ENCODE data around the gene CNTFR. TPM values are rescaled to one million over a fixed set of nuclear protein-coding genes. Genes with fewer than 3 reads are reported as not detected.

CNTFR gene
- total and polyA plus RNA-seq, 5 experiments from 2014 or later, result not detected

GRCh38 chr9:34508463-34508862 lies 81.1 kb downstream of the CNTFR start:
- H3K4me3 Mint-ChIP-seq, result no peak overlapping the region

GRCh38 chr9:34507966-34508365 lies 81.6 kb downstream of the CNTFR start:
- Mint-ChIP-seq H3K9me3 (no peaks in the 10 kb centered on the region), H3K27ac (no peak overlapping the region), H3K4me3 (no peak overlapping the region), H3K36me3 (peaks cover 0 to 2% (median 0%) of the 10 kb centered on the region in 3 donors), H3K4me1 (peaks cover 0 to 5% (median 0%) of the 10 kb centered on the region in 4 donors), H3K27me3 (peaks cover 0 to 17% (median 4%) of the 10 kb centered on the region in 5 donors)
- no peak for DNase-seq
- ATAC-seq, result no peak
- POLR2A ChIA-PET, result interaction anchor here (0.5 kb wide), 1 partner anchor 466 kb away, joined by 3 read pairs; no protein-coding TSS in a partner anchor

More at GRCh38 chr9:34508463-34508862, 81.1 kb downstream of the CNTFR start:
- H3K9me3 Mint-ChIP-seq, result no peaks in the 10 kb centered on the region
- H3K27me3 Mint-ChIP-seq, result peaks cover 0 to 17% (median 4%) of the 10 kb centered on the region in 5 donors
- H3K36me3 Mint-ChIP-seq, result peaks cover 0 to 2% (median 0%) of the 10 kb centered on the region in 3 donors
- POLR2A ChIA-PET, result no interaction called here
- H3K4me1 Mint-ChIP-seq, result peaks cover 0 to 5% (median 0%) of the 10 kb centered on the region in 4 donors
- no peak overlapping the region for H3K27ac Mint-ChIP-seq
- no peak for ATAC-seq
- DNase-seq, result no peak

GRCh38 chr9:34507556-34507955 lies 82.0 kb downstream of the CNTFR start:
- DNase-seq (no peak), ATAC-seq (no peak)
- Mint-ChIP-seq H3K4me3 (no peak overlapping the region), H3K27ac (no peak overlapping the region), H3K36me3 (peaks cover 0 to 2% (median 0%) of the 10 kb centered on the region in 3 donors), H3K4me1 (peaks cover 0 to 5% (median 0%) of the 10 kb centered on the region in 4 donors), H3K9me3 (no peaks in the 10 kb centered on the region), H3K27me3 (peaks cover 0 to 17% (median 4%) of the 10 kb centered on the region in 5 donors)
- POLR2A ChIA-PET, result interaction anchor here (0.5 kb wide), 1 partner anchor 466 kb away, joined by 3 read pairs; no protein-coding TSS in a partner anchor

GRCh38 chr9:34506623-34507022 lies 82.9 kb downstream of the CNTFR start:
- POLR2A ChIA-PET, result no interaction called here
- H3K4me1 Mint-ChIP-seq, result peaks cover 0 to 4% (median 0%) of the 10 kb centered on the region in 4 donors
- H3K27me3 Mint-ChIP-seq, result peaks cover 0 to 17% (median 4%) of the 10 kb centered on the region in 5 donors
- ATAC-seq, result no peak
- no peaks in the 10 kb centered on the region for H3K9me3 Mint-ChIP-seq
- no peak for DNase-seq
- no peak overlapping the region for H3K4me3 Mint-ChIP-seq
- H3K27ac Mint-ChIP-seq, result no peak overlapping the region
- H3K36me3 Mint-ChIP-seq, result peaks cover 0 to 2% (median 0%) of the 10 kb centered on the region in 3 donors

GRCh38 chr9:34505370-34506120 lies 84.0 kb downstream of the CNTFR start:
- Mint-ChIP-seq H3K9me3 (no peaks in the 10 kb centered on the region), H3K4me3 (no peak overlapping the region)

GRCh38 chr9:34503406-34503805 lies 86.1 kb downstream of the CNTFR start:
- ATAC-seq (no peak), DNase-seq (peak in 1 of 10 donors; percentile 7)
- POLR2A ChIA-PET, result no interaction called here
- Mint-ChIP-seq H3K4me3 (no peak overlapping the region), H3K27me3 (peaks cover 2 to 31% (median 8%) of the 10 kb centered on the region in 5 donors), H3K36me3 (peaks cover 0 to 2% (median 0%) of the 10 kb centered on the region in 3 donors), H3K4me1 (peaks cover 0 to 2% (median 0%) of the 10 kb centered on the region in 4 donors), H3K27ac (no peak overlapping the region), H3K9me3 (no peaks in the 10 kb centered on the region)

More at GRCh38 chr9:34505370-34506120, 84.0 kb downstream of the CNTFR start:
- H3K36me3 Mint-ChIP-seq, result peaks cover 0 to 2% (median 0%) of the 10 kb centered on the region in 3 donors
- peaks cover 2 to 17% (median 4%) of the 10 kb centered on the region in 5 donors for H3K27me3 Mint-ChIP-seq
- H3K27ac Mint-ChIP-seq, result no peak overlapping the region
- peaks cover 0 to 3% (median under 1%) of the 10 kb centered on the region in 4 donors for H3K4me1 Mint-ChIP-seq
- ATAC-seq, result no peak
- DNase-seq, result no peak
- POLR2A ChIA-PET, result no interaction called here

GRCh38 chr9:34502891-34503290 lies 86.6 kb downstream of the CNTFR start:
- Mint-ChIP-seq H3K27me3 (peaks cover 2 to 31% (median 11%) of the 10 kb centered on the region in 5 donors), H3K4me3 (no peak overlapping the region)
- POLR2A ChIA-PET, result no interaction called here

GRCh38 chr9:34502471-34502870 lies 87.1 kb downstream of the CNTFR start:
- peak in 1 of 10 donors; percentile 61 for DNase-seq
- H3K9me3 Mint-ChIP-seq, result no peaks in the 10 kb centered on the region

More at GRCh38 chr9:34502891-34503290, 86.6 kb downstream of the CNTFR start:
- Mint-ChIP-seq H3K4me1 (peaks cover 0 to 2% (median 0%) of the 10 kb centered on the region in 4 donors), H3K27ac (no peak overlapping the region), H3K9me3 (no peaks in the 10 kb centered on the region), H3K36me3 (peaks cover 0 to 2% (median 0%) of the 10 kb centered on the region in 3 donors)
- DNase-seq, result peak in 1 of 10 donors; percentile 49
- no peak for ATAC-seq

GRCh38 chr9:34501889-34502425 lies 87.6 kb downstream of the CNTFR start:
- no peak for ATAC-seq

More at GRCh38 chr9:34502471-34502870, 87.1 kb downstream of the CNTFR start:
- peaks cover 0 to 2% (median 0%) of the 10 kb centered on the region in 4 donors for H3K4me1 Mint-ChIP-seq
- H3K36me3 Mint-ChIP-seq, result peaks cover 0 to 2% (median 0%) of the 10 kb centered on the region in 3 donors
- ATAC-seq, result no peak
- peaks cover 2 to 31% (median 12%) of the 10 kb centered on the region in 5 donors for H3K27me3 Mint-ChIP-seq
- POLR2A ChIA-PET, result no interaction called here
- no peak overlapping the region for H3K4me3 Mint-ChIP-seq
- no peak overlapping the region for H3K27ac Mint-ChIP-seq

More at GRCh38 chr9:34501889-34502425, 87.6 kb downstream of the CNTFR start:
- Mint-ChIP-seq H3K4me3 (no peak overlapping the region), H3K36me3 (peaks cover 0 to 2% (median 0%) of the 10 kb centered on the region in 3 donors), H3K4me1 (peaks cover 0 to 2% (median 0%) of the 10 kb centered on the region in 4 donors), H3K9me3 (no peaks in the 10 kb centered on the region), H3K27ac (no peak overlapping the region), H3K27me3 (peaks cover 4 to 31% (median 12%) of the 10 kb centered on the region in 5 donors)
- POLR2A ChIA-PET, result no interaction called here
- DNase-seq, result no peak

Other genes with a start within 250 kb of the CNTFR start
- gene MYORG, start 212.8 kb downstream of the CNTFR start, total RNA-seq, result 1 to 10 TPM; 1.2 to 1.5 TPM
- under 1 TPM; 0.17 to 0.39 (median 0.37) TPM for gene MYORG, start 212.8 kb downstream of the CNTFR start, polyA plus RNA-seq
- 10 to 100 TPM; 18.4 to 18.5 TPM for gene FAM219A, start 131.2 kb downstream of the CNTFR start, total RNA-seq
- gene FAM219A, start 131.2 kb downstream of the CNTFR start, polyA plus RNA-seq, result 1 to 10 TPM in 1 of 3 donors, under 1 TPM in 2; 0.59 to 1.1 (median 0.67) TPM
- gene DNAI1, start 130.9 kb downstream of the CNTFR start, total RNA-seq, result not detected
- gene DNAI1, start 130.9 kb downstream of the CNTFR start, polyA plus RNA-seq, result not detected
- gene ENHO, start 66.7 kb downstream of the CNTFR start, total RNA-seq, result under 1 TPM in 1 of 2 experiments, not detected in 1; 0.36 TPM
- gene ENHO, start 66.7 kb downstream of the CNTFR start, polyA plus RNA-seq, result under 1 TPM; 0.19 to 0.24 (median 0.21) TPM
- gene RPP25L, start 22.4 kb upstream of the CNTFR start, total RNA-seq, result 10 to 100 TPM; 20.5 to 22.2 TPM
- gene RPP25L, start 22.4 kb upstream of the CNTFR start, polyA plus RNA-seq, result 10 to 100 TPM; 28.7 to 51.7 (median 45.1) TPM
- gene DCTN3, start 30.8 kb upstream of the CNTFR start, total RNA-seq, result 10 to 100 TPM; 60.0 to 69.6 TPM
- gene DCTN3, start 30.8 kb upstream of the CNTFR start, polyA plus RNA-seq, result 100 to 1,000 TPM; 117 to 140 (median 124) TPM
- gene ARID3C, start 39.3 kb upstream of the CNTFR start, total RNA-seq, result under 1 TPM in 1 of 2 experiments, not detected in 1; 0.27 TPM
- gene ARID3C, start 39.3 kb upstream of the CNTFR start, polyA plus RNA-seq, result not detected
- 10 to 100 TPM; 37.7 to 39.8 TPM for gene SIGMAR1, start 48.1 kb upstream of the CNTFR start, total RNA-seq
- 10 to 100 TPM; 67.9 to 78.4 (median 71.8) TPM for gene SIGMAR1, start 48.1 kb upstream of the CNTFR start, polyA plus RNA-seq
- 100 to 1,000 TPM; 170 to 181 TPM for gene GALT, start 57.0 kb upstream of the CNTFR start, total RNA-seq
- 10 to 100 TPM; 38.2 to 46.7 (median 42.0) TPM for gene GALT, start 57.0 kb upstream of the CNTFR start, polyA plus RNA-seq
- gene IL11RA, start 62.5 kb upstream of the CNTFR start, total RNA-seq, result 100 to 1,000 TPM; 135 to 144 TPM
- gene IL11RA, start 62.5 kb upstream of the CNTFR start, polyA plus RNA-seq, result 1 to 10 TPM; 5.1 to 7.7 (median 6.1) TPM
- gene CCL27, start 72.9 kb upstream of the CNTFR start, total RNA-seq, result not detected
- gene CCL27, start 72.9 kb upstream of the CNTFR start, polyA plus RNA-seq, result not detected
- not detected for gene CCL19, start 101.6 kb upstream of the CNTFR start, total RNA-seq
- gene CCL19, start 101.6 kb upstream of the CNTFR start, polyA plus RNA-seq, result not detected
- gene CCL21, start 120.4 kb upstream of the CNTFR start, total RNA-seq, result not detected
- gene CCL21, start 120.4 kb upstream of the CNTFR start, polyA plus RNA-seq, result not detected

All from naive thymus-derived CD8-positive, alpha-beta T cell (primary cell).